ENCODE results near the gene TMEM89. TPM values are rescaled to one million over a fixed set of nuclear protein-coding genes. Genes with fewer than 3 reads are reported as not detected.

Gene TMEM89
- total RNA-seq, 1 experiment from 2014 or later = not detected

- no peaks in the 10 kb centered on the region for H3K9me2 ChIP-seq (replicated peaks; ENCODE audit: insufficient read depth, low read length)
- no peak overlapping the region for H3K27ac ChIP-seq (ENCODE audit: low read length)
- DNase-seq = no peak
- peaks cover 18% of the 10 kb centered on the region for H3K9me3 ChIP-seq (ENCODE audit: low read length)
- peaks cover 4% of the 10 kb centered on the region for H3K79me2 ChIP-seq (ENCODE audit: low read length)
- no peaks in the 10 kb centered on the region for H3K36me3 ChIP-seq (ENCODE audit: insufficient read depth, low read length)
- no peak overlapping the region for H2AFZ ChIP-seq (ENCODE audit: low read length)
- no peaks in the 10 kb centered on the region for H3K27me3 ChIP-seq (ENCODE audit: low read length)
- peaks cover 6% of the 10 kb centered on the region for H3K4me1 ChIP-seq (ENCODE audit: low read length)
- H4K20me1 ChIP-seq (ENCODE audit: insufficient read depth, low read depth, low read length) = no peaks in the 10 kb centered on the region
- no peak overlapping the region for H3K4me2 ChIP-seq (ENCODE audit: low read depth, low read length, poor library complexity, severe bottlenecking)
- no peak overlapping the region for H3K4me3 ChIP-seq (ENCODE audit: low read length)
- no peak overlapping the region for H3K9ac ChIP-seq (ENCODE audit: low read length)
Observed at GRCh38 chr3:48614044-48614443, 7.5 kb downstream of the TMEM89 start.

DNA sequence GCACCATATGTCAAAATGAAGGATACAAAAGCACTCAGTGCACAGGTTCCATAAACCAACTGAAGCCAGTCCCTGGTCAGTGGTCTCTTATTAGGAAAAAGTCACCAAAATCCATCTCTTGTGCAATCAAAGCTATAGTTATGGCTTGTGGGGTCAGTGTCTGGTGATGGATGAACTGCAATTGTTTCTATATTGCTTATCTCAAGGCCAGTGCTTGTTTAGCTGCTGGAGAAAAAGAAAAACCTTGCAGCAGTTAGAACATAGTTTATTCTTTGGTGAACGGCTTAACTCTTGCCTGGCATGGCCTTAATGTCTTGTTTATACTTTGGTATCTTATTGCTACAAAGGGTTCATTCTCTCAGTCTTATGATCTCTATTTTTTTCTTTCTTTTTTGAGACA, 9.3 kb downstream of the TMEM89 start:
- peaks cover 15% of the 10 kb centered on the region for H3K4me1 ChIP-seq (ENCODE audit: low read length)
- H3K9ac ChIP-seq (ENCODE audit: low read length) = no peak overlapping the region
- no peak for DNase-seq
- no peak overlapping the region for H2AFZ ChIP-seq (ENCODE audit: low read length)
- peaks cover 21% of the 10 kb centered on the region for H3K79me2 ChIP-seq (ENCODE audit: low read length)
- H3K9me3 ChIP-seq (ENCODE audit: low read length) = peaks cover 7% of the 10 kb centered on the region
- H3K36me3 ChIP-seq (ENCODE audit: insufficient read depth, low read length) = 0 out of 2 replicates have a peak, but pooled peaks cover 3% of the 10 kb centered on the region
- H4K20me1 ChIP-seq (ENCODE audit: insufficient read depth, low read depth, low read length) = no peaks in the 10 kb centered on the region
- H3K4me3 ChIP-seq (ENCODE audit: low read length) = no peak overlapping the region
- no peak overlapping the region for H3K4me2 ChIP-seq (ENCODE audit: low read depth, low read length, poor library complexity, severe bottlenecking)
- H3K9me2 ChIP-seq (replicated peaks; ENCODE audit: insufficient read depth, low read length) = no peaks in the 10 kb centered on the region
- no peaks in the 10 kb centered on the region for H3K27me3 ChIP-seq (ENCODE audit: low read length)
- H3K27ac ChIP-seq (ENCODE audit: low read length) = no peak overlapping the region

- Histone ChIP-seq H3K4me2 (ENCODE audit: low read depth, low read length, poor library complexity, severe bottlenecking) (peak within 1 kb of the TSS; percentile 77), H3K4me1 (ENCODE audit: low read length) (peaks cover 15% of the 10 kb centered on the region), H3K9ac (ENCODE audit: low read length) (peak within 1 kb of the TSS; percentile 92), H2AFZ (ENCODE audit: low read length) (peak within 1 kb of the TSS; percentile 93), H3K36me3 (ENCODE audit: insufficient read depth, low read length) (peaks cover 14% of the 10 kb centered on the region; the same call in 1 of the 2 replicates), H3K27me3 (ENCODE audit: low read length) (no peaks in the 10 kb centered on the region), H3K27ac (ENCODE audit: low read length) (peak within 1 kb of the TSS; percentile 53; the same call in 1 of the 2 replicates), H3K4me3 (ENCODE audit: low read length) (peak within 1 kb of the TSS; percentile 72), H3K9me2 (replicated peaks; ENCODE audit: insufficient read depth, low read length) (no peaks in the 10 kb centered on the region), H3K9me3 (ENCODE audit: low read length) (no peaks in the 10 kb centered on the region), H4K20me1 (ENCODE audit: insufficient read depth, low read depth, low read length) (no peaks in the 10 kb centered on the region), H3K79me2 (ENCODE audit: low read length) (peaks cover 23% of the 10 kb centered on the region)
- DNase-seq = peak; percentile 96
Observed at GRCh38 chr3:48609088-48610005, 12.2 kb downstream of the TMEM89 start, which contains the start of gene UQCRC1. TSS of gene UQCRC1 (minus strand) at chr3:48609646. CDS start at chr3:48609620, 26 bp downstream.

- no peak overlapping the region for H3K4me2 ChIP-seq (ENCODE audit: low read depth, low read length, poor library complexity, severe bottlenecking)
Observed at GRCh38 chr3:48607519-48607918, 14.1 kb downstream of the TMEM89 start.

DNA sequence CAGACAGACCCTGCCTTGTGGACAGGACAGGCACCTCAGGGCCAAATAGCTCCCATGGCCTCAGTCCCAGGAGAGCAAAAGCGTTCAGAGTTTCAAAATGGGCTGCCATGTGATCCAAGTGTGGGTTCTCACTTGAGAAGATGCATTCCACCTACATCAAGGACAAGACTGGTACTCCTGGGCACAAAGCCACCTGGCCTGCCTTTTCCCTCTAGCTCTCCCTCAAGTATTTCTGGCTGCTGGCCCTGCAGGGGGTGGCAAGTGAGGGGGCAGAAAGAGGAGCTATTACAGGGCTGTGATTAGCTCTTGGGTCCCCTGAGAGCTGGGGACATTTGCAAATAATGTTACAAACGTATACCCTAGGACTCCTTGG, 20.0 kb downstream of the TMEM89 start:
- no peak overlapping the region for H3K9ac ChIP-seq (ENCODE audit: low read length)
- H3K36me3 ChIP-seq (ENCODE audit: insufficient read depth, low read length) = peaks cover 19% of the 10 kb centered on the region
- H3K9me2 ChIP-seq (replicated peaks; ENCODE audit: insufficient read depth, low read length) = no peaks in the 10 kb centered on the region
- no peak overlapping the region for H3K27ac ChIP-seq (ENCODE audit: low read length)
- no peaks in the 10 kb centered on the region for H3K9me3 ChIP-seq (ENCODE audit: low read length)
- no peaks in the 10 kb centered on the region for H3K79me2 ChIP-seq (ENCODE audit: low read length)
- no peaks in the 10 kb centered on the region for H3K4me1 ChIP-seq (ENCODE audit: low read length)
- no peak overlapping the region for H3K4me3 ChIP-seq (ENCODE audit: low read length)
- no peaks in the 10 kb centered on the region for H4K20me1 ChIP-seq (ENCODE audit: insufficient read depth, low read depth, low read length)
- H3K4me2 ChIP-seq (ENCODE audit: low read depth, low read length, poor library complexity, severe bottlenecking) = no peak overlapping the region
- no peaks in the 10 kb centered on the region for H3K27me3 ChIP-seq (ENCODE audit: low read length)
- no peak for DNase-seq
- no peak overlapping the region for H2AFZ ChIP-seq (ENCODE audit: low read length)

More at GRCh38 chr3:48607519-48607918, 14.1 kb downstream of the TMEM89 start:
- no peak for DNase-seq
- no peaks in the 10 kb centered on the region for H3K9me2 ChIP-seq (replicated peaks; ENCODE audit: insufficient read depth, low read length)
- H3K4me3 ChIP-seq (ENCODE audit: low read length) = no peak overlapping the region
- H3K9ac ChIP-seq (ENCODE audit: low read length) = no peak overlapping the region
- H3K36me3 ChIP-seq (ENCODE audit: insufficient read depth, low read length) = peaks cover 19% of the 10 kb centered on the region
- H3K27ac ChIP-seq (ENCODE audit: low read length) = no peak overlapping the region
- H3K27me3 ChIP-seq (ENCODE audit: low read length) = no peaks in the 10 kb centered on the region
- H3K4me1 ChIP-seq (ENCODE audit: low read length) = peaks cover 15% of the 10 kb centered on the region
- no peak overlapping the region for H2AFZ ChIP-seq (ENCODE audit: low read length)
- H3K79me2 ChIP-seq (ENCODE audit: low read length) = peaks cover 23% of the 10 kb centered on the region
- H4K20me1 ChIP-seq (ENCODE audit: insufficient read depth, low read depth, low read length) = no peaks in the 10 kb centered on the region
- H3K9me3 ChIP-seq (ENCODE audit: low read length) = no peaks in the 10 kb centered on the region

DNA sequence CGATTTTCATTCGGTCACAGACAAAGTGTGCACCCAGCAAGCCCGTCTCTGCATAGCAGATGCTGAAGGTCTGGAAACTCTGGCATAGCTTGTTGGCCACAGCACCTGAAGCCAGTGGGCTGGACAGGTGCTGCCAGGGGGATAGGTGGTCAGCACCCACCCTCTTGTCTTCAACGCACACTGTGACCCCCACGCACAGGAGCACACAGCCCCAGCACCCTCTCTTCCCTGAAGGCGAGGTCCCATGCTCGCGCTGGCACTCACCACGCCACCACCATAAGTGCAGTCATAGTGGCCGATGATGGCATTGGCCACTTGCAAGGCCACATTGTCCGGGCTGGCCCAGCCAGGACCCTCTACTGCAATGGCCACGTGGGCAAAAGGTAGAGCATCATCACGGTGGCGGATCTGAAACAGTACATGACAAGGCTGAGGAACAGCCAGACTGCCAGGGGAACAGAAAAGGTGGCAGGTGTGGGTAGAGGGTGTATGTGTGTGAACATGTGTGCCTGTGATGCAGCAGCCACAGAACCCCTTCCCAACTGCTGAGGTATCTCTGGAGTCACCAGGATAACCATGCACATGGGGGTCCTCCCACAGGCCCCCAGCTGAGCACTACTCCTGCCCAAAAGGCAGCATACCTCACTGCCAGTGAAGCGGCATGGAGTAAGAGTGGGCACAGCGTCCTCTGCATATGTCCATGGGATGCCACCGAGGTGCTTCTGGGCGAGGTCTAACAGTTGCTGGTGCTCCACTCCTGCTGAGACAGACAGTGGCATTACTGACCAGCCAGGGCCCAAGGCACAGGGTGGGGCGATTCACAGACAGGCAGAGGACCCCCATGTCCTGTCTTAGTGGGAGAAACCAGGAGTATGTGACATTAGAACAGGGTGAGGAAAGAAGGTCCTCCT, 20.6 kb downstream of the TMEM89 start:
- no peak for DNase-seq
- Histone ChIP-seq H3K9me3 (ENCODE audit: low read length) (no peaks in the 10 kb centered on the region), H2AFZ (ENCODE audit: low read length) (no peak overlapping the region), H3K9me2 (replicated peaks; ENCODE audit: insufficient read depth, low read length) (no peaks in the 10 kb centered on the region), H3K79me2 (ENCODE audit: low read length) (no peaks in the 10 kb centered on the region), H3K4me3 (ENCODE audit: low read length) (no peak overlapping the region), H4K20me1 (ENCODE audit: insufficient read depth, low read depth, low read length) (no peaks in the 10 kb centered on the region), H3K4me2 (ENCODE audit: low read depth, low read length, poor library complexity, severe bottlenecking) (no peak overlapping the region), H3K27ac (ENCODE audit: low read length) (no peak overlapping the region), H3K27me3 (ENCODE audit: low read length) (no peaks in the 10 kb centered on the region), H3K9ac (ENCODE audit: low read length) (no peak overlapping the region), H3K36me3 (ENCODE audit: insufficient read depth, low read length) (peaks cover 19% of the 10 kb centered on the region), H3K4me1 (ENCODE audit: low read length) (no peaks in the 10 kb centered on the region)

DNA sequence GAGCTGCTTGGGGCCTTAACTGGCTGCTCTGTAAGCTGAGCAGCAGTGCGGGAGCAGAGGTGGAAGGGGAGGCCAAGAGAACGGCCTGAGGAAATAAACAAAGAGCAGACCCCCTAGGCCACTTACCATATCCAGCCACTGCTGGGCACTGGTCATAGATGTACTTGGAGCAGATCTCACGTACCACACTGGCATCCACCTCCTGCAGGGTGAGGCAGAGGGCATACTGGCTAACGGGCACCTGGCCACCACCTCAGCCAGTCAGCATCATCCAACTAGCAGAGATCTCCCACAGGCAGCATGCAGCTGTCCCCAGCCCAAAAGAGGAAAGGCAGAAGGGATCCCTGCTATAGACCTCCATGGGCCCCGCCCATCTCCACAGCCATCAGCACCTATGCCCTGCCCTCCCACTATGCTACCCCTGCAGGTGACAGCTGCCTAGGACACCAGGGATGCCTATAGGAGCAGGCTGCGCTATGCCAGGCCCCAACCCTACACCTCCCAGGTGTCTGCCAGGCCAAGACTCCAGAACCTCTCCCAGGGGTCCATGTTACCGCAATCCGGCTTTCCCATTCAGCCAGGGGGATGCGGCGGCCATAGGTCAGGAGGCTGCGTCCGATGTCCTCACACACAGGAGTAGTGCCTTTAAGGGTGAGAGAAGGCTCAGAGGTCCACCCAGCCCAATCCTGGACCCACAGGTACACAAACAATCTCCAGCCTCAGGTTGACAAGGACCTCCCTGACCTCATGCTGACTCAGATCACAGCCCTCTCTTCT, 21.9 kb downstream of the TMEM89 start:
- Histone ChIP-seq H3K79me2 (ENCODE audit: low read length) (no peaks in the 10 kb centered on the region), H3K4me3 (ENCODE audit: low read length) (no peak overlapping the region), H3K36me3 (ENCODE audit: insufficient read depth, low read length) (peaks cover 10% of the 10 kb centered on the region), H3K27me3 (ENCODE audit: low read length) (no peaks in the 10 kb centered on the region), H2AFZ (ENCODE audit: low read length) (no peak overlapping the region), H3K9me3 (ENCODE audit: low read length) (no peaks in the 10 kb centered on the region), H3K9me2 (replicated peaks; ENCODE audit: insufficient read depth, low read length) (no peaks in the 10 kb centered on the region), H4K20me1 (ENCODE audit: insufficient read depth, low read depth, low read length) (no peaks in the 10 kb centered on the region), H3K27ac (ENCODE audit: low read length) (no peak overlapping the region), H3K9ac (ENCODE audit: low read length) (no peak overlapping the region), H3K4me1 (ENCODE audit: low read length) (no peaks in the 10 kb centered on the region), H3K4me2 (ENCODE audit: low read depth, low read length, poor library complexity, severe bottlenecking) (no peak overlapping the region)
- DNase-seq = no peak

Data from Karpas-422 (cell line).